K562 (cell line): Measurements from ENCODE around the gene CCDC201.

Source experiments
- NFIX ChIP-seq: fragments of 250-450 bp; sonication (Bioruptor Pico); IDR thresholded peaks from 2 replicates; pipeline ENCODE4 v1.4.0; 2020; ENCODE audit warnings: low read depth, mild to moderate bottlenecking, moderate library complexity
- ZNF274 ChIP-seq: IDR thresholded peaks from 2 replicates; pipeline ENCODE4 v1.6.1; 2011; ENCODE audit warnings: low read depth, mild to moderate bottlenecking, low read length, moderate library complexity, borderline replicate concordance

DNA sequence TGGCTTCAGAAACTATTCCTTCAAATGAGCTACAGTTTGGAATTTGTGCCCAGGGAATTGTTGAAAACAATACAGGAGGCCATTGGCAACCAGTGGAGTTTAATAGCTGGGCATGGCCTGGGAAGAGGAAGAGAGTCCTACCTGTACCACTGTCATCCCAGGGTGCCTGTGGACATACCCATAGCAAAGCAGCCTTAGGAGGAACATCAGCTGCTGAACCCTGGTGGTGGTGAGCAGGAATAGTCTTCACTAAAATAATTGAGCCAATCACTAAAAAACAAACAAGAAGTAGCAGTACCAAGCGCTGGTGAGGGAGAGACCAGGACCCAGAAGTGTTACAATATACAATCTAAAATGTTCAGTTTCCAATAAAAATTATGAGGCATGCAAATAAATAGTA is 29.9 kb upstream of the CCDC201 start:
- TF ChIP-seq ZNF274 = no peak
- no peak for TF ChIP-seq NFIX (CRISPR knock-in tag)
